ENCODE measurements around the gene ACOT11.

DNA sequence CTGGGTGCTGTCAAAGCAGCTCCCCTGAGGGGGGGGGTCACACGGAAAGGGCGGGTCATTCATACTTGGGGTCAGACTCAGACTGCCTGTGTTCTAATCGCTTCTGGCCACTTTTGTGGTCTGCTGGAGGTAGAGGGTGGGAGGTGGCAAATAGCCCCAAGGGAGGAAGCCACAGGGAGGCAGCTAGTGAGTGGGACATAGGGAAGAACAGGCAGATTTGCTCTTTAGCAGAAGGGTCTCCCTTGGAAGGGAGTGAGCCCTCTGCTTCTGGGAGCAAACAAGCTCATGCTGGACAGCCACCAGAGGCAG lies 24.5 kb downstream of the ACOT11 start:
- TF ChIP-seq CTCF (IDR thresholded peaks at IDR 0.05; ENCODE audit: low read length) (no peak), EZH2 (optimal IDR thresholded peaks at IDR 0.05; ENCODE audit: low read depth, low read length) (no peak), EZH2phosphoT487 (IDR thresholded peaks at IDR 0.05; ENCODE audit: low read length) (no peak)

All from MM.1S (cell line).